Left lobe of liver (tissue), 2 donors: ENCODE results near the gene KAT8. TPM values are rescaled to one million over a fixed set of nuclear protein-coding genes. Genes with fewer than 3 reads are reported as not detected.
A peak's percentile ranks its signal among the peaks of the same experiment; 100 is the strongest.

ENCODE experiments used
- ATAC-seq: fragments of 200-7000 bp; cut with Tn5 transposase; one replicate; pipeline ENCODE4 v1.9.1; 2020; ENCODE audit warnings: mild to moderate bottlenecking, moderate library complexity
- DNase-seq: peaks from one replicate; pipeline ENCODE4 v3.0.0-alpha.2; 2020; ENCODE audit warnings: low spot score
- total RNA-seq: library from RNA; stranded (reverse); gene quantifications from one replicate; pipeline ENCODE4 v1.2.1, GENCODE V29; 2021
- donor health status: DM: no; HTN: no; CAD: no; lungs with moderate emphysema.
- donor health status: DM: no; HTN: yes; CAD: no.

KAT8 gene
- 27.0 TPM for total RNA-seq

DNA sequence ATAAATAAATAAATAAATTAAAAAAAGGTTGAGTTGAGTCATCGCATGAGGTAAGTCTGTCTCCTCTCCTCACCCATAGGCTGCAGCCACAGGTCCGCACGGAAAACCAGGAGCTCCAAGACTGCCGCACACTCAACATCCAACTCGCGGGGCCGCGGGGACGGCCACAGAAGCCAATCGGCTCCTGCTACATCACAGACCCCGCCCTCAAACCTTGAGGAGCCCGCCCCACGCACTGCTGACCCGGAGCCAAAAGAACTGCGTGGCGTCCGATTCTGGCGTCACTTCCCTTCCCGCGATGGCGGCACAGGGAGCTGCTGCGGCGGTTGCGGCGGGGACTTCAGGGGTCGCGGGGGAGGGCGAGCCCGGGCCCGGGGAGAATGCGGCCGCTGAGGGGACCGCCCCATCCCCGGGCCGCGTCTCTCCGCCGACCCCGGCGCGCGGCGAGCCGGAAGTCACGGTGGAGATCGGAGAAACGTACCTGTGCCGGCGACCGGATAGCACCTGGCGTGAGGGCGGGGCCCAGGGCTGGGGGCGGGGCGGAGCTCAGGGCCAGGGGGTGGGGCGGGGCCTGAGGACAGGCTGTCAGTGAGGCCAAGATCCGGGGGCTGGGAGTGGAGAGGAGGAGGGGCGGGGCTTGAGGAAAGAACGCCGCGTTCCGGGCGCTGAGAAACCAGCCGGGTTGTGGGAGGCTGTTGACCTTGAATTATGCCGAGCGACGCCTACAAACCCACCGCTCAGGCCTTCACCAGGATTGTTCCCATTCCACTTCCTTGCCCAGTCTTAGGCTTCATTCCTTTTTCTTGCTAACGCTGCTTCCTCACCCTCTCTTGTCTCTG, at the start of gene KAT8:
KAT8 (plus strand) TSS at position 281 of the 839 bp plus-strand sequence; CDS start at position 299, 18 bp downstream.
- DNase-seq (peak; percentile 99), ATAC-seq (peak; percentile 93)

DNA sequence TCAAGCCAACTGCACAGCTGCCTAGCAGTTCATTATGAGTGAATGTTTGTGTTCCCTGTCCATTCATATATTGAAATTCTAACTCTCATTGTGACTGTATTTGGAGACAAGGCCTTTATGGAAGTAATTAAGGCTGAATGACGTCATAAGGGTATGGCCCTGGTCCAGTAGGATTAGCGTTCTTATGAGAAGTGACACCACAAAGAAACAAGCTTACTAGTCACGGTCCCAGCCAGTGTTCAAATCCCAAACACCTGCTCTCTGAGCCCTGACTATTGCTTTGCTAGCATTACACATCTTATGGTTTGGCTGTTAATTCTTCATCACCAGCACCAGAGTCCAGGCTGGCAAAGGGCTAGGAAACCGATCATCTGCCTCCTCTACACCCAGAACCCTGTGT, 45.6 kb upstream of the KAT8 start:
- DNase-seq, result no peak
- no peak for ATAC-seq

DNA sequence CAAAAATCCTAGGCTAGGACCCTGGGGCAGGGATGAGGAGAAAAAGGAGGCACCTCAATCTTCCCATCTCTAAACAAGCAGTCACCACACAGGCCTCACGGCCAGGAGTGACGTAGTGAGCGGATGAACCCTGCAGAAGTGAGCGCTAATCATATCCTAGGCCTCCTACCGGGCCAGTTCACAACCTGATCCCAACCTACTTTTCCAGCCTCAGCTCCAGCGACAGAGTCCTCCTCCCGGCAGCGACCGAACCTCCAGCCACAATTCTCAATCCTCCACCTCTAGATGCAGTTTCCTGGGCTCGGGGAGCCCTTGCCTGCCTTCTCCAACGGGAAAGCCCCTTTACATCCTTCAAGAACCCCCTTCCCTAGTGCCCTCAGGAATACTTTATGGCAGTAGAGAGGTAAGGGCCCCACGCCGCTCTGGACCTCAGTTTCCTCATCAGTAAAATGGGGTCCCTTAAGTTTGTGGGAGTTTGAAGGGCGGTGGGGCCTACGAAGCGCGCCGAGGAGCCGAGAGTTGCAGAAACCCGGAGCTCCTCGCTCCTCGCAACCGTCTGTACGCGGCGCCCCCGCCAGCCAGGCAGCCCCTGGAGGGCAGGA, 44.8 kb upstream of the KAT8 start:
- no peak for DNase-seq
- ATAC-seq, result no peak

DNA sequence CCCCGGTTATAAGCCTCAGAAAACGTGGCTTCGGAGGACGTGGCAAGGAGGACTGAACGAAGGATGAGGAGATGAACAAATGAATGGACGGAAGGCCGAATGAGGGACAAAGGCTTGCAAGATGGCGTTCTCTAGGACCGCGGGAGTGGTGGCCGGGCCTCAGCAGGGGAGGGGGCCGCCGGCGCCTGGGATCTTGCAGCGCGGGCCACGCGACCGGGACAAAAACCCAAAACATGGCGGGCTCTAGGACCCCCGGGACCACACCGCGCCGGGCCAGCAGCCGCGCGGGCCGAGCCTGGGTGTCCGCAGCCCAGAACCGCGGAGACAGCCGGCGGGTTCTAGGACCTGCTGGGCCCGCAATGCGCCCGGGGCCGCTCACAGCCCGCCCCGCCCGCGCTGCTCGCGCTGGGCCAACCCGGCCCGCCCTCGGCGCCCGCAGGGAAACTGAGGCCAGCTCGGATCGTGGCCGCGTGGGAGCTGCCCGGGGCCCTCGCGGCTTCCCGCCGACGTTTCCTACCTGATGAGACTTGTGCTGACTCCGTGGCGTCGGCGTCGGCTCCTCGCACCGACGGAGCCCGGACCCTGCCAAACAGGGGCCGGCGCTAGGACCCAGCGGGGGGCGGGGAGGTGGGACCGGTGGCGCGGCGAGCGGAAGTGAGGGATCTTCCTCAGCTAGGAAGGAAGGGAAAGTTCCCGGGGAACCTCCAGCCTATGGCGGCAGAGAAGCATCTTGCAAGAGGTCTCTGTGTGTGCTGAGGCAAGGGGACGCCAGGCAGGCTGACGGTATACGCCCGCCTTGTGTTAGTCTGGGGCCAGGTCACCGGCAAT, 44.1 kb upstream of the KAT8 start:
- ATAC-seq, result peak; percentile 86
- peak; percentile 93 for DNase-seq

DNA sequence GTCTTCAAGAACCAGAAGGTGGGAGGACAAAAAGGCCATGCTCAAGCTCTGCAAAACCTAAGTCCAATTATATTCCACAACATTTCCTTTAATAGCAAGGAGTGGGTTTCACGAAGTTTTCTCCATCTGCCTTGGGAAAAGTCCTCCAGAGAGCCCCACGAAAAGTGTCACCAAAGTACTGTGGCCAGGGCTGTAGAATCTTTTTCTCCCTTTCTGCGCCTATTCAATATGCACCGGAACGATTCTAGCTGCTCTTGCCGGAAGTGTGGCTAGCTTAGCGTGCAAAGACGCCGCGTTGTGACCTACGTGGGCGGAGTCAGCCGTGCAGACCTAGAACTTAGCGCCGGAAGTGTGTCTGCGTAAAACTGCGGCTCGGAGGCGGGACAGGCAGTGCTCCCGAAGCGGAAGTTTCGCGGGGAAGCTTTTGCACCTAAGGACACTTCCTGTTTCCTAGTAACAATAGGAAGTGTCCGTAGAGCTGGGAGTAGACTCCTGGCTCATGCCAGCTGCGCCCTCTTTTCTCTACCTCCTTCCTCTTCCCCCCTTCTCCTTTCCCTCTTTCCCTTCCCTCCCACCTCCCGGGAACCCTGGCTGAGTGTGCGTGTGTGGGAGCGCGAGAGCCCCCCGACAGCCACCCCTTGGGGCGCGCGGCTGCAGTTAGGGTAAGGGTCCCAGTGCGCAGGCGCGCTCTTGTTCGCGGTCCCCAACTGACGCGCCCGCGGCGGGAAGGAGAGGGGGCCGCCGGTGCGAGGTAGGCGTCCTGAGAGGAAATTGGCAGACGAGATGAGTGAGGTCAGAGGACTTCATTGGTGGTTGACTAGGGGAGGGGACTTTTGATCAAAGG, 43.3 kb upstream of the KAT8 start, which contains the start of the genes ZNF646 and ZNF668:
ZNF646 (plus strand) TSS at position 453 of the 844 bp plus-strand sequence. CDS start 1,903 bp downstream, outside the sequence.
ZNF668 (minus strand) TSS at position 271 of the 844 bp plus-strand sequence. CDS start 9,781 bp downstream, outside the sequence.
- ATAC-seq (peak; percentile 90), DNase-seq (peak; percentile 98)

DNA sequence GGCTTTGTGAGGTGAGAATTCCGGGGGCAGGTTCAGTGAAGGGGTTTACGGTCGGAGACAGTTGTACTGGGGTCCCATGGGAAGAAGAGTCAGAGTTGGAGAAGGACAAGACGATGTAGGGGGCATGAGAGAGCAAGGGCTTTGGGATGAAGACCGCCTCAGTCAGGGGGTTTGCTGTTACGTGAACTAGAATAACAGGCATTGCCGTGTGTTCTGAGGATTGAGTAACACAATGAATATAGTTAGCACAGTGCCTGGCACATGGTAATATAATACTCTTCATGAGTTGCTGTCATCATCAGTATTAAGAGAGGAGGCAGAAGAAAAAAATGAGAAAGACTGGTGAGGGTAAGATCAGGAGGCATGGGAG, 42.7 kb upstream of the KAT8 start:
- ATAC-seq, result no peak

DNA sequence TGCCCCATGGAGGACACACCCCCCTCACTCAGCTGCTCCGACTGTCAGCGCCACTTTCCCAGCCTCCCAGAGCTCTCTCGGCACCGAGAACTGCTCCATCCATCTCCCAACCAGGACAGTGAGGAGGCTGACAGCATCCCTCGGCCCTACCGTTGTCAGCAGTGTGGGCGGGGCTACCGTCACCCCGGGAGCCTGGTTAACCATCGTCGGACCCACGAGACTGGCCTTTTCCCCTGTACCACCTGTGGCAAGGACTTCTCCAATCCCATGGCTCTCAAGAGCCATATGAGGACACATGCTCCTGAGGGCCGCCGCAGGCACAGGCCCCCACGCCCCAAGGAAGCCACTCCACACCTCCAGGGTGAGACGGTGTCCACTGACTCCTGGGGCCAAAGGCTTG, 41.1 kb upstream of the KAT8 start:
- no peak for DNase-seq
- no peak for ATAC-seq

More for the DNA sequence above, 42.7 kb upstream of the KAT8 start:
- no peak for DNase-seq

DNA sequence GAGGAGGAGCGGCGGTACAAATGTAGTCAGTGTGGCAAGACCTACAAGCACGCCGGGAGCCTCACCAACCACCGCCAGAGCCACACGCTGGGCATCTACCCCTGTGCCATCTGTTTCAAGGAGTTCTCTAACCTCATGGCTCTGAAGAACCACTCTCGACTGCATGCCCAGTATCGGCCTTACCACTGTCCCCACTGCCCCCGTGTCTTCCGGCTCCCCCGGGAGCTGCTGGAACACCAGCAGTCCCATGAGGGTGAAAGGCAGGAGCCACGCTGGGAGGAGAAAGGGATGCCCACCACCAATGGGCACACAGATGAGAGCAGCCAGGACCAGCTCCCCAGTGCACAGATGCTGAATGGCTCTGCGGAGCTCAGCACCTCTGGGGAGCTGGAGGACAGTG, 40.4 kb upstream of the KAT8 start:
- DNase-seq, result no peak
- ATAC-seq, result no peak

DNA sequence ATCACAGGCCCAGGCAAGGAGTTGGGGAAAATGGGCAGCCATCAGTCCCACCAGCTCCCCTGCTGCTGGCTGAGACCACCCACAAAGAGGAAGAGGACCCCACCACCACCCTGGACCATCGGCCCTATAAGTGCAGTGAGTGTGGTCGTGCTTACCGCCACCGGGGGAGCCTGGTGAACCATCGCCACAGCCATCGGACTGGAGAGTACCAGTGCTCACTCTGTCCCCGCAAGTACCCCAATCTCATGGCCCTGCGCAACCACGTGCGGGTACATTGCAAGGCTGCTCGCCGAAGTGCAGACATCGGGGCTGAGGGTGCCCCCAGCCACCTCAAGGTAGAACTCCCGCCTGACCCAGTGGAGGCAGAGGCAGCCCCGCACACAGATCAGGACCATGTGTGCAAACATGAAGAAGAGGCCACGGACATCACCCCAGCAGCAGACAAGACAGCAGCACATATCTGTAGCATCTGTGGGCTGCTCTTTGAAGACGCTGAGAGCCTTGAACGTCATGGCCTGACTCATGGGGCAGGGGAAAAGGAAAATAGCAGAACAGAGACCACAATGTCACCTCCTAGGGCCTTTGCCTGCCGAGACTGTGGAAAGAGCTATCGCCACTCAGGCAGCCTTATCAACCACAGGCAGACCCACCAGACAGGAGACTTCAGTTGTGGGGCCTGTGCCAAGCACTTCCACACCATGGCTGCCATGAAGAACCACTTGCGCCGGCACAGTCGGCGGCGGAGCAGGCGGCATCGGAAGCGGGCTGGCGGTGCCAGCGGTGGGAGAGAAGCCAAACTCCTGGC, 39.7 kb upstream of the KAT8 start:
- no peak for DNase-seq
- ATAC-seq, result no peak

DNA sequence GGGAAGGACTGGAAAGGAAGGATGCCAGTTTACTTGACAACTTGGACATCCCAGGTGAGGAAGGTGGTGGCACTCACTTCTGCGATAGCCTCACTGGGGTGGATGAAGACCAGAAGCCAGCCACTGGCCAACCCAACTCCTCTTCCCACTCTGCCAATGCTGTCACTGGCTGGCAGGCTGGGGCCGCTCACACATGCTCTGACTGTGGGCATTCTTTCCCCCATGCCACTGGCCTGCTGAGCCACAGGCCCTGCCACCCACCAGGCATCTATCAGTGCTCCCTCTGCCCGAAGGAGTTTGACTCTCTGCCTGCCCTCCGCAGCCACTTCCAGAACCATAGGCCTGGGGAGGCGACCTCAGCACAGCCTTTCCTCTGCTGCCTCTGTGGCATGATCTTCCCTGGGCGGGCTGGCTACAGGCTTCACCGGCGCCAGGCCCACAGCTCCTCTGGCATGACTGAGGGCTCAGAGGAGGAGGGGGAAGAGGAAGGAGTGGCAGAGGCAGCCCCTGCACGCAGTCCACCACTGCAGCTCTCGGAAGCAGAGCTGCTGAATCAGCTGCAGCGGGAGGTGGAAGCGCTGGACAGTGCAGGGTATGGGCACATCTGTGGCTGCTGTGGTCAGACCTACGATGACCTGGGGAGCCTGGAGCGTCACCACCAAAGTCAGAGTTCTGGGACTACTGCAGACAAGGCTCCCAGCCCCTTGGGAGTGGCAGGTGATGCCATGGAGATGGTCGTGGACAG, 38.7 kb upstream of the KAT8 start:
- DNase-seq (no peak), ATAC-seq (no peak)

DNA sequence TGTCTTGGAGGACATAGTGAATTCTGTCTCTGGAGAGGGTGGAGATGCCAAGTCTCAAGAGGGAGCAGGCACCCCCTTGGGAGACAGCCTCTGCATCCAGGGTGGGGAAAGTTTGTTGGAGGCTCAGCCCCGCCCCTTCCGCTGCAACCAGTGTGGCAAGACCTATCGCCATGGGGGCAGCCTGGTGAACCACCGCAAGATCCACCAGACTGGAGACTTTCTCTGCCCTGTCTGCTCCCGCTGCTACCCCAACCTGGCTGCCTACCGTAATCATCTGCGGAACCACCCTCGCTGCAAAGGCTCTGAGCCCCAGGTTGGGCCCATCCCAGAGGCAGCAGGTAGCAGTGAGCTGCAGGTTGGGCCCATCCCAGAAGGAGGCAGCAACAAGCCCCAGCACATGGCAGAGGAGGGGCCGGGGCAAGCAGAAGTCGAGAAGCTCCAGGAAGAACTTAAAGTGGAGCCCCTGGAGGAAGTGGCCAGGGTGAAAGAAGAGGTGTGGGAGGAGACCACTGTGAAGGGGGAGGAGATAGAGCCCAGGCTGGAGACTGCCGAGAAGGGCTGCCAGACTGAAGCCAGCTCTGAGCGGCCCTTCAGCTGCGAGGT, 38.0 kb upstream of the KAT8 start:
- ATAC-seq (no peak), DNase-seq (no peak)

DNA sequence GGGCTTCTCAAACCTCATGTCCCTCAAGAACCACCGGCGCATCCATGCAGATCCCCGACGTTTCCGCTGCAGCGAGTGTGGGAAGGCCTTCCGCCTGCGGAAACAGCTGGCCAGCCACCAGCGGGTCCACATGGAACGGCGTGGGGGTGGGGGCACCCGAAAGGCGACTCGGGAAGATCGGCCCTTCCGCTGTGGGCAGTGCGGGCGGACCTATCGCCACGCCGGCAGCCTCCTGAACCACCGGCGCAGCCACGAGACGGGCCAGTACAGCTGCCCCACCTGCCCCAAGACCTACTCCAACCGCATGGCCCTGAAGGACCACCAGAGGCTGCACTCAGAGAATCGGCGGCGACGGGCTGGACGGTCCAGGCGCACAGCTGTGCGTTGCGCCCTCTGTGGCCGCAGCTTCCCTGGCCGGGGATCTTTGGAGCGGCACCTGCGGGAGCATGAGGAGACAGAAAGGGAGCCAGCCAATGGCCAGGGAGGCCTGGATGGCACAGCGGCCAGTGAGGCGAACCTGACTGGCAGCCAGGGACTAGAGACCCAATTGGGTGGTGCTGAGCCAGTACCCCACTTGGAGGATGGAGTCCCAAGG, 37.3 kb upstream of the KAT8 start:
- ATAC-seq (no peak), DNase-seq (no peak)

DNA sequence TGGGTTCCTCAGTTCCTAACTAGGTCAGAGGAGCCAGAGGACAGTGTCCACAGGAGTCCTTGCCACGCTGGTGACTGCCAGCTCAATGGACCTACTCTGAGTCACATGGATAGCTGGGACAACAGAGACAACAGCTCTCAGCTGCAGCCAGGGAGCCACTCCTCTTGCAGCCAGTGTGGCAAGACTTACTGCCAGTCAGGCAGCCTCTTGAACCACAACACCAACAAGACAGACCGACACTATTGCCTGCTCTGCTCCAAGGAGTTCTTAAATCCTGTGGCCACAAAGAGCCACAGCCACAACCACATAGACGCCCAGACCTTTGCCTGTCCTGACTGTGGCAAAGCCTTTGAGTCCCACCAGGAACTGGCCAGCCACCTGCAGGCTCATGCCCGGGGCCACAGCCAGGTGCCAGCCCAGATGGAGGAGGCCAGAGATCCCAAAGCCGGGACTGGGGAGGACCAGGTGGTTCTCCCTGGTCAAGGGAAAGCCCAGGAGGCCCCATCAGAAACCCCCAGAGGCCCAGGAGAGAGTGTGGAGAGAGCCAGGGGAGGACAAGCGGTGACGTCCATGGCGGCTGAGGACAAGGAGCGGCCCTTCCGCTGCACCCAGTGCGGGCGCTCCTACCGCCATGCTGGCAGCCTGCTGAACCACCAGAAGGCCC, 36.6 kb upstream of the KAT8 start:
- ATAC-seq, result peak; percentile 46
- DNase-seq, result no peak

DNA sequence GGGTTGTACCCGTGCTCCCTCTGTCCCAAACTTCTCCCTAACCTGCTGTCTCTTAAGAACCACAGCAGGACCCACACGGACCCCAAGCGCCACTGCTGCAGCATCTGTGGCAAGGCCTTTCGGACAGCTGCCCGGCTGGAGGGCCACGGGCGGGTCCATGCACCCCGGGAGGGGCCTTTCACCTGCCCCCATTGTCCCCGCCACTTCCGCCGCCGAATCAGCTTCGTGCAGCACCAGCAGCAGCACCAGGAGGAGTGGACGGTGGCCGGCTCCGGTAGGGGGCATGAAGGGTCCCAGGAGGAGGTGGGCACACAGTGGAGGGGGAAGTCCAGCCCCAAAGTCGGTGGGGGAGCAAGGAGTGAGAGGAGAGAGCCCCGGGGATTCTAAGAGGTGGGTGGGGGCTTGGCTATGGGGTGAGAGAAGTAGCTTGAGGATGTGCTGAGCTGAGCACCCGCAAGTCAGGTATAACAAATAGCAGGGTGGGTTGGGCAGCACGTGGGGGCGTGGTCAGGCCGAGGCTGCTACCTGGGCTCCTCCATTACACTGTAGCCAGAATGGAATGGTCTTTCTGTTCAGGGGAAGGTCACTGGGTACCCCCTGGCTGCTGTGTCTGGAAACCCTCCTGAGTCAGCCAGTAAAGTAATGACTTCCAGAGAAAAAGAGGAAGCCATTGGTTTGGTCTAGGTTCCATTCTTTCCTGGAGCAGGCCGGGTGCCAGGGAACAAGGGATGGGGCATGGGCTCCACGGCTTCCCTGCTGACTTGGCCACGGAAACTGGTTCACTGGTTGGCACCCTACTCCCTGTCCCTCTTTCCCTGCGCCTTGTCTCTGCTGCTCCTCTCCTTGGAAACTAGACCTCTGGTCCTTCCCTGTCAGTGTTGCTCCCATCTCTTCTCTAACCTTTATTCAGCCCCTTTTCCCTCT, 35.8 kb upstream of the KAT8 start:
- no peak for ATAC-seq

DNA sequence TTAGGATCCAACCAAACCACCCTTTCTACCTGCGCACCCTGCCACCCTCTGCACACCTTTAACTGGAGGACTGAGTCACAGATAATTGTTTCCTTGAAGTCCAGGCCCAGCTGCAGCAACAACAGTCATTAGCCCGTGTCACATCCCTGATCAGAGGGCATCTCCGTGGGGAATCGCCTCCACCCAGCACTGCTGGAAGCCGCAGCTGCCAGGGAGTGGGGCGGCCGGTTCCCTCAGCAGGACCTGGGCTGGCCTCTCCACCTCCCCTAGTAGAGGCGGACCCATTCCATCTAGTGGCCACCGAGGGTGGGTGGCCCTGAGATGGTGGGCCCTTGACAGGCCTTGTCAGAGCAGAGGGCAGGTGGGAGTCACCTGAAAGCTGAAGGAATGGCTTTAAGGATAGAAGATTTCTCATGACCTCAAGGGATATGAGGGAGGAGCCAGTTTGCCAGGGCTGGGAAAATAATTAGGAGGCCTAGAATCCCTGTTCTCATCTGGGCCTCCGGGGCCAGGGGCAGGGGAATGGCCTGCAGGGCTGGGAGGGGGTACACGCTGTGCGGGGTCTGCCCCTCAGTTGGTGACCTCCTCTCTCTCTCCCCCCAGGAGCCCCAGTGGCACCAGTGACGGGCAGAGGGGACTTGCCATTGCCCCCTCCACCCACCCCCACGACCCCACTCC, 35.0 kb upstream of the KAT8 start:
- no peak for DNase-seq
- ATAC-seq, result no peak

More for the DNA sequence above, 35.8 kb upstream of the KAT8 start:
- no peak for DNase-seq

DNA sequence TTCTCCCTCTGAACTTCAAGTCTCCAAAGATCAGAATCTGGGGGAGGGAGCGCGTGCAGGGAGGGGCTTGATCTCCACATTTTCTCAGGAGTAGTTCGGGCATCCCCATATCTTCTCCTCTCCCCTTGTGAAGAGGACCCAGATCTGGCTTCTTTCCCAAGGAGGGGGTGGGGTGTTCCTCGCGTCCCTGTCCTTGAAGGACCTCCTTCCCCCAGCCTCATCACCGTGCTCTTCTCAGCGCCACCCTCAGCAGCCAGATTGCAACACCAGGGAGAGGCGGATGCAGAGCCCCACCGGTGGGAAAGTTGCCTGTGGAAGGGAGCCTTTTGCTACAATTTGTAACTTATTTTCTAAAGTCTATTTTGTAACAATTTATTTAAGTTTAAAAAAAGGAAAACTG, 34.4 kb upstream of the KAT8 start:
- DNase-seq (no peak), ATAC-seq (no peak)
